HCT116 (cell line): ENCODE measurements around the gene CGAS.
"Not testable (repeated sequence)": the region's sequence is repeated elsewhere in the genome, so short reads cannot be mapped to it uniquely, and the experiment has no call there.

Source experiments
- EZH2 ChIP-seq: fragments of 200-600 bp; sonication (generic); IDR thresholded peaks from 2 replicates; pipeline ENCODE4 v1.6.1; 2017; ENCODE audit warnings: antibody characterized with exemption, mixed run types
- EZH2phosphoT487 ChIP-seq: fragments of 200-600 bp; IDR thresholded peaks from 2 replicates; pipeline ENCODE4 v1.6.1; 2018; ENCODE audit warnings: antibody characterized with exemption, borderline replicate concordance
- JUND ChIP-seq: IDR thresholded peaks from 2 replicates; pipeline ENCODE4 v1.6.1; 2012
- POLR2A ChIP-seq: IDR thresholded peaks from 2 replicates; pipeline ENCODE4 v1.7.0; 2011; ENCODE audit warnings: borderline replicate concordance; ENCODE audit not compliant: insufficient read depth, insufficient read length; ENCODE audit errors: extremely low read depth
- POLR2AphosphoS5 ChIP-seq: IDR thresholded peaks from 2 replicates; pipeline ENCODE4 v1.6.1; 2011; ENCODE audit warnings: mild to moderate bottlenecking, low read depth, low read length, moderate library complexity
- RAD21 ChIP-seq: IDR thresholded peaks from 2 replicates; pipeline ENCODE4 v1.6.1; 2012; ENCODE audit warnings: low read depth, mild to moderate bottlenecking
- SIN3A ChIP-seq: IDR thresholded peaks from 2 replicates; pipeline ENCODE4 v1.6.1; 2012; ENCODE audit warnings: low read depth
- SP1 ChIP-seq: IDR thresholded peaks from 2 replicates; pipeline ENCODE4 v1.6.1; 2012; ENCODE audit warnings: low read depth
- SRF ChIP-seq: IDR thresholded peaks from 2 replicates; pipeline ENCODE4 v1.6.1; 2012; ENCODE audit warnings: low read depth
- ZFX ChIP-seq: fragments of 450-650 bp; IDR thresholded peaks from 2 replicates; pipeline ENCODE4 v1.6.1; 2017
- ZNF274 ChIP-seq: fragments of 200-500 bp; sonication (Bioruptor generic); IDR thresholded peaks from 2 replicates; pipeline ENCODE4 v1.6.1; 2014; ENCODE audit warnings: mild to moderate bottlenecking, low read depth, low read length, inconsistent platforms
- TF ChIP-seq, protein P1 (sequence below), 3 experiments: fragments of 200-600 bp in 1 of 3; sonication (generic) in 1 of 3; IDR thresholded peaks in 2 of 3; conservative IDR thresholded peaks in 1 of 3; 2 replicates each; pipeline ENCODE4 v1.5.1; 2012 to 2017; ENCODE audit warnings: low read depth in 2 of 3, low read length in 2 of 3, antibody characterized with exemption in 1 of 3, borderline replicate concordance in 1 of 3, control low read depth in 1 of 3, mild to moderate bottlenecking in 1 of 3, mixed read lengths in 1 of 3, mixed run types in 1 of 3, moderate library complexity in 1 of 3; ENCODE audit not compliant: insufficient read depth in 1 of 3
- TF ChIP-seq, protein P2 (sequence below): IDR thresholded peaks from 2 replicates; pipeline ENCODE4 v1.6.1; 2012

DNA sequence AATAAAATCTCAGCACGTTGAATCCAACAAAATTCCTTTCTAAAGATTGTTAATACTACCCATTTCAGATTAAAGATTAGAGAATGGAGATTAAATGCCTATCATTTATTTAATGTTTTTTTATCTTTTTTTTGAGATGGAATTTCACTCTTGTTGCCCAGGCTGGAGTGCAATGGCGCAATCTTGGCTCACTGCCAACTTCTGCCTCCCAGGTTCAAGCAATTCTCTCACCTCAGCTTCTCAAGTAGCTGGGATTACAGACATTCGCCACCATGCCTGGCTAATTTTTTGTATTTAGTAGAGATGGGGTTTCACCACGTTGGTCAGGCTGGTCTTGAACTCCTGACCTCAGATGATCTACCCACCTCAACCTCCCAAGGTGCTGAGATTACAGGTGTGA, 59.9 kb downstream of the CGAS start:
- TF ChIP-seq, protein P1, sequence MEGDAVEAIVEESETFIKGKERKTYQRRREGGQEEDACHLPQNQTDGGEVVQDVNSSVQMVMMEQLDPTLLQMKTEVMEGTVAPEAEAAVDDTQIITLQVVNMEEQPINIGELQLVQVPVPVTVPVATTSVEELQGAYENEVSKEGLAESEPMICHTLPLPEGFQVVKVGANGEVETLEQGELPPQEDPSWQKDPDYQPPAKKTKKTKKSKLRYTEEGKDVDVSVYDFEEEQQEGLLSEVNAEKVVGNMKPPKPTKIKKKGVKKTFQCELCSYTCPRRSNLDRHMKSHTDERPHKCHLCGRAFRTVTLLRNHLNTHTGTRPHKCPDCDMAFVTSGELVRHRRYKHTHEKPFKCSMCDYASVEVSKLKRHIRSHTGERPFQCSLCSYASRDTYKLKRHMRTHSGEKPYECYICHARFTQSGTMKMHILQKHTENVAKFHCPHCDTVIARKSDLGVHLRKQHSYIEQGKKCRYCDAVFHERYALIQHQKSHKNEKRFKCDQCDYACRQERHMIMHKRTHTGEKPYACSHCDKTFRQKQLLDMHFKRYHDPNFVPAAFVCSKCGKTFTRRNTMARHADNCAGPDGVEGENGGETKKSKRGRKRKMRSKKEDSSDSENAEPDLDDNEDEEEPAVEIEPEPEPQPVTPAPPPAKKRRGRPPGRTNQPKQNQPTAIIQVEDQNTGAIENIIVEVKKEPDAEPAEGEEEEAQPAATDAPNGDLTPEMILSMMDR (IDR thresholded peaks at IDR 0.05 in 2 of 3, conservative IDR thresholded peaks at IDR 0.05 in 1 of 3; ENCODE audit: borderline replicate concordance in 1 of 3, insufficient read depth in 1 of 3, low read depth in 2 of 3, low read length in 2 of 3), result not testable (repeated sequence)
- TF ChIP-seq POLR2A, POLR2AphosphoS5, ZNF274, JUND, SRF, EZH2, SIN3A, RAD21, EZH2phosphoT487, ZFX, SP1: not testable (repeated sequence)
- TF ChIP-seq, protein P2, sequence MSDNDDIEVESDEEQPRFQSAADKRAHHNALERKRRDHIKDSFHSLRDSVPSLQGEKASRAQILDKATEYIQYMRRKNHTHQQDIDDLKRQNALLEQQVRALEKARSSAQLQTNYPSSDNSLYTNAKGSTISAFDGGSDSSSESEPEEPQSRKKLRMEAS, result not testable (repeated sequence)
